Measurements from ENCODE around the gene BCL10.

DNA sequence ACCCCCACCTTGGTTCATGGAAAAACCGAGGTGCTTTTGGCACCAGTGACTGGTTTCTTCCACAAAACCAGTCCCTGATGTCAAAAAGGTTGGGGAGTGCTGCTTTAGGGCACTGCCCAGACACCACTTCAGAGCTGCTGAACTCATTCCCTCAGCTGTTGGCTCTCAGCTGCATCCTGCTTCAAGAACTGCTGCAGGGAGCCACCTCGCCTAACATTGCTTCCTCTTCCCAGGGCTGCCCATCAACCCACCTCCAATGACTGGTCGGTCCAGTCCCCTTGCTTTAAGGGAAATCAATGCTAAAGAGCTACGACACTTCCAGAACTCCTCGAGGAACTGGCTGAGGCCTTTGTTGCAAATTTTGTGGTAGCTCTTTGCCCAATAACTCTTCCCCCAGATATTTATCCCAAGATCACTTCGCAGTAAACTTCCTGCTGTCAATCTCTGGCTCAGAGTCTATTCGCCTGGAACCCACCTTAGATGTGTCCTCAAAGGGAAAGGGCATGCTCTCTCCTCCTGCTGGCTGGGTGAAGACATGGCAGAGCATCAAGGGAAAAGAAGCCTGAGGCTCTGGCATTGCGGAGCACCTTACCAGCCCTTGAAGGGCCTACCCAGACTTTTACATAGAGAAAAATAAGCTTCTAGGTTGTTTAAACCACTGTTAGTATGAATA lies 46.0 kb downstream of the BCL10 start:
- no peak for TF ChIP-seq POLR2A (IDR thresholded peaks at IDR 0.05)
- TF ChIP-seq, protein P1, sequence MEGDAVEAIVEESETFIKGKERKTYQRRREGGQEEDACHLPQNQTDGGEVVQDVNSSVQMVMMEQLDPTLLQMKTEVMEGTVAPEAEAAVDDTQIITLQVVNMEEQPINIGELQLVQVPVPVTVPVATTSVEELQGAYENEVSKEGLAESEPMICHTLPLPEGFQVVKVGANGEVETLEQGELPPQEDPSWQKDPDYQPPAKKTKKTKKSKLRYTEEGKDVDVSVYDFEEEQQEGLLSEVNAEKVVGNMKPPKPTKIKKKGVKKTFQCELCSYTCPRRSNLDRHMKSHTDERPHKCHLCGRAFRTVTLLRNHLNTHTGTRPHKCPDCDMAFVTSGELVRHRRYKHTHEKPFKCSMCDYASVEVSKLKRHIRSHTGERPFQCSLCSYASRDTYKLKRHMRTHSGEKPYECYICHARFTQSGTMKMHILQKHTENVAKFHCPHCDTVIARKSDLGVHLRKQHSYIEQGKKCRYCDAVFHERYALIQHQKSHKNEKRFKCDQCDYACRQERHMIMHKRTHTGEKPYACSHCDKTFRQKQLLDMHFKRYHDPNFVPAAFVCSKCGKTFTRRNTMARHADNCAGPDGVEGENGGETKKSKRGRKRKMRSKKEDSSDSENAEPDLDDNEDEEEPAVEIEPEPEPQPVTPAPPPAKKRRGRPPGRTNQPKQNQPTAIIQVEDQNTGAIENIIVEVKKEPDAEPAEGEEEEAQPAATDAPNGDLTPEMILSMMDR (IDR thresholded peaks at IDR 0.05), result no peak
